IMR-90 (cell line): ENCODE data around the gene DDX27.

Experiments
- MXI1 ChIP-seq: IDR thresholded peaks from 2 replicates; pipeline ENCODE4 v1.6.1; 2012; ENCODE audit warnings: low read depth, mild to moderate bottlenecking, low read length, moderate library complexity, borderline replicate concordance
- SMC3 ChIP-seq: fragments of 150-350 bp; IDR thresholded peaks from 2 replicates; pipeline ENCODE4 v1.6.1; 2016; ENCODE audit warnings: low read depth, mild to moderate bottlenecking, antibody characterized with exemption, low read length, moderate library complexity

GRCh38 chr20:49288250-49288751 is 69.1 kb downstream of the DDX27 start:
- no peak for TF ChIP-seq SMC3
- no peak for TF ChIP-seq MXI1
